ENCODE data around the gene PTPRN2.

PTPRN2 gene

DNA sequence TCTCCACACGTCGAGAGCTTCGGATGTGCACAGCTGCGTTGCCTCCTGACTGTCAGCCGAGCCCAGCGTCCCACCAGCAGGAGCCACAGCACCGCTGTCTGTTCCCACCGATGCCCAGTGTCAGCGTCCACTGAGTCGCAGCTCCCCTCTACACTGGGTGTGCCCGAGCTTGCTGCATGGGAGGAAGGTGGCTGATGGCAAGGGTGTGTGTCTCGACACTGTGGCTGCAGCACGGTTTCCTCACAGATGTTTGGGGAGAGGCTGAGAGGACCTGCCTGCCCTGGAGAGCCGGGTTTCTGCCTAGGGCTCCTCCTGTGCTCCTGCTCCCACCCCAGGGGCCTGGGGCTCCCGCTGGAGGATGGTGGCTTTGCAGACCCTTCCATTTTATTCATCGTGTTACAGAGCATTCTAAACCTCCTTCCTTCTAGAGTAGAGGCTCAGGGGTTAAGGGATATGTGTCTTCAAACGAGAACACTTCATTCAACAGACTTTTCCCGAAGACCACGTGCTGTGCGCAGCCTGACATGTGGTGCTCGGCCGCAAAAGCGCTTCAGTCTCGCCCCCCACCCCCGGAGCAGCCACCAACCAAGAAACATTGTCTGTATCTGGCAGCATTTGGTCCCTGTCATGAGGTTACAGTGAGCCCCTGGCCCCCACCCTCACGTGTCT, 866.0 kb downstream of the PTPRN2 start:
- no peak for DNase-seq (ENCODE audit: low read depth)

GRCh38 chr7:157719705-157720655, 867.6 kb downstream of the PTPRN2 start:
- no peak for DNase-seq (ENCODE audit: low read depth)
- TF ChIP-seq CTCF (conservative IDR thresholded peaks at IDR 0.05; ENCODE audit: low read length) = no peak
- no peak overlapping the region for H3K4me3 ChIP-seq (ENCODE audit: low read length)

More for the DNA sequence above, 866.0 kb downstream of the PTPRN2 start:
- TF ChIP-seq CTCF (conservative IDR thresholded peaks at IDR 0.05; ENCODE audit: low read length) = no peak
- no peak overlapping the region for H3K4me3 ChIP-seq (ENCODE audit: low read length)

DNA sequence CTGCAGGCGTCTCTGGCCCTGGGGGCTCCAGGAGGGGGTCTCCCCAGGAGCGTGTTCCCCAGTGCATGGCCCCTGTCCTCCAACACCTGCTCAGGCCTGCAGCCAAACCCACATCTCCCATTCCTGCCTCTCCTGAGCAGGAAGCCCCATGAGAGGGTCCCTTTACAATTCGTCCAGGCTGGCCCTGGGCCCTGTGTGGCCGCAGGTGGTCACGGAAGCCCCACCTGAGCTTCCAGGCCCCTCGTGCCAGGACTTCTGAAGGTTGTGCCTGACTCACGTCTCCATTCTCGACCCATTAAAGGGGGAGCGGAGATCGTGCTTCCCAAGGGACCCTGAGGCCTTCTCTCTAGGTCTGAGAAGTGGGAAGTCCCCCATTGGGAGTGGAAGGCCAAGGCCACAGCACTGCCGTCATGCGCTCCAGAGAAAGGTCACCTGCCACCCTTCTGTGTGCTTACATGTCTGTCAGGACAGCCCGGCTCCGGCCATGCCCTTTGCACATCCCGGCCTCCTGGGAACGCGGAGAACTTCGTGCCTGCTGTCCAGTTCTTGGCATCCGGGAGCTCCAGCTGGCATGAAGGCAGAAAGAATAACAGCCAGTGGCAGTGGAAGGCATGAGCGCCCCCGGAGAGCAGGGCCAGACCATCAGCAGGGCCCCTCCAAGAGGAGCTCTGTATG, 868.5 kb downstream of the PTPRN2 start:
- no peak for DNase-seq (ENCODE audit: low read depth)
- no peak overlapping the region for H3K4me3 ChIP-seq (ENCODE audit: low read length)
- TF ChIP-seq CTCF (conservative IDR thresholded peaks at IDR 0.05; ENCODE audit: low read length) = no peak

- DNase-seq (ENCODE audit: low read depth) = no peak
- TF ChIP-seq CTCF (conservative IDR thresholded peaks at IDR 0.05; ENCODE audit: low read length) = no peak
Observed at GRCh38 chr7:157718303-157719007, 869.2 kb downstream of the PTPRN2 start.

GRCh38 chr7:157717211-157718174, 870.1 kb downstream of the PTPRN2 start:
- H3K4me3 ChIP-seq (ENCODE audit: low read length) = no peak overlapping the region
- no peak for DNase-seq (ENCODE audit: low read depth)
- no peak for TF ChIP-seq CTCF (conservative IDR thresholded peaks at IDR 0.05; ENCODE audit: low read length)

More at GRCh38 chr7:157718303-157719007, 869.2 kb downstream of the PTPRN2 start:
- no peak overlapping the region for H3K4me3 ChIP-seq (ENCODE audit: low read length)

GRCh38 chr7:157715938-157716280, 871.7 kb downstream of the PTPRN2 start:
- no peak for TF ChIP-seq CTCF (conservative IDR thresholded peaks at IDR 0.05; ENCODE audit: low read length)
- H3K4me3 ChIP-seq (ENCODE audit: low read length) = no peak overlapping the region
- DNase-seq (ENCODE audit: low read depth) = no peak

Data from AG10803 (cell line).